H1 (cell line): ENCODE measurements around the gene RHOB. TPM values are rescaled to one million over a fixed set of nuclear protein-coding genes. Genes with fewer than 3 reads are reported as not detected.

Experiments
- CTCF ChIA-PET: fragments of 300-600 bp; sonication (Branson Sonifier 250); formaldehyde crosslinking; loops from one replicate; lab custom pipeline; 2021; ENCODE audit not compliant: partially characterized antibody; lab: Charles Lee
- POLR2A ChIA-PET: fragments of 300-600 bp; sonication (Branson Sonifier 250); formaldehyde crosslinking; loops from one replicate; lab custom pipeline; 2021; ENCODE audit warnings: inconsistent platforms; ENCODE audit not compliant: partially characterized antibody; lab: Charles Lee
- DNase-seq, 2 experiments: peaks; one replicate each; pipeline versions ENCODE4 v3.0.0 to v3.0.0-alpha.2; 2010 to 2022; ENCODE audit warnings: low spot score in 2 of 2, low read depth in 1 of 2, mixed read lengths in 1 of 2
- FAIRE-seq: peaks from 2 replicates; lab custom pipeline; 2011; peaks lifted over from hg19 to GRCh38; lab: Jason Lieb, UNC
- H2AFZ ChIP-seq: 2 replicates; pipeline ENCODE4 v1.8.1; 2012; ENCODE audit warnings: low read length, inconsistent platforms
- H2AK5ac ChIP-seq: 2 replicates; pipeline ENCODE4 v1.6.1; 2013; ENCODE audit warnings: low read depth, low read length
- H2BK120ac ChIP-seq: replicated peaks from 2 replicates; pipeline ENCODE3; 2013; ENCODE audit warnings: low read depth, low read length, inconsistent platforms
- H2BK12ac ChIP-seq: 2 replicates; pipeline ENCODE4 v1.6.1; 2013; ENCODE audit warnings: low read depth, low read length
- H2BK15ac ChIP-seq: 2 replicates; pipeline ENCODE4 v1.6.1; 2013; ENCODE audit warnings: low read length
- H2BK20ac ChIP-seq: 2 replicates; pipeline ENCODE4 v1.6.1; 2013; ENCODE audit warnings: low read length
- H2BK5ac ChIP-seq: 2 replicates; pipeline ENCODE4 v1.6.1; 2013; ENCODE audit warnings: low read depth, low read length
- H3K14ac ChIP-seq: 2 replicates; pipeline ENCODE4 v1.6.1; 2013; ENCODE audit warnings: inconsistent platforms; ENCODE audit not compliant: insufficient read length
- H3K18ac ChIP-seq: 2 replicates; pipeline ENCODE4 v1.6.1; 2013; ENCODE audit warnings: low read length; ENCODE audit errors: extremely low read depth
- H3K23ac ChIP-seq: 2 replicates; pipeline ENCODE4 v1.6.1; 2013; ENCODE audit warnings: inconsistent platforms; ENCODE audit not compliant: insufficient read length
- H3K23me2 ChIP-seq: 2 replicates; pipeline ENCODE4 v1.6.1; 2013; ENCODE audit warnings: low read depth, low read length
- H3K27ac ChIP-seq: 2 replicates; pipeline ENCODE4 v1.6.1; 2011; ENCODE audit warnings: low read depth, low read length, inconsistent platforms
- H3K27me3 ChIP-seq, 4 experiments: replicated peaks in 1 of 4; 1 replicate in 1 of 4; 2 replicates in 3 of 4; pipeline versions ENCODE4 v1.6.1 to v1.8.1; 2011 to 2013; ENCODE audit warnings: low read length in 3 of 4, mild to moderate bottlenecking in 3 of 4, inconsistent platforms in 2 of 4, mixed read lengths in 2 of 4, moderate library complexity in 1 of 4; ENCODE audit not compliant: control insufficient read depth in 3 of 4, insufficient read depth in 3 of 4; ENCODE audit errors: extremely low read depth in 1 of 4
- H3K36me3 ChIP-seq, 4 experiments: 2 replicates each; pipeline versions ENCODE4 v1.6.1 to v1.8.1; 2011 to 2013; ENCODE audit warnings: mild to moderate bottlenecking in 4 of 4, low read length in 3 of 4, moderate library complexity in 2 of 4, control low read depth in 1 of 4, inconsistent platforms in 1 of 4; ENCODE audit not compliant: insufficient read depth in 4 of 4, control insufficient read depth in 2 of 4
- H3K4ac ChIP-seq: replicated peaks from 2 replicates; pipeline ENCODE3; 2013; ENCODE audit warnings: low read length, low read depth, mixed read lengths, inconsistent platforms; ENCODE audit not compliant: insufficient read length
- H3K4me1 ChIP-seq, 4 experiments: replicated peaks in 1 of 4; 1 replicate in 1 of 4; 2 replicates in 3 of 4; pipeline versions ENCODE4 v1.6.1 to v1.8.1; 2011 to 2013; ENCODE audit warnings: low read length in 3 of 4, inconsistent platforms in 2 of 4, mixed read lengths in 1 of 4; ENCODE audit not compliant: insufficient read depth in 4 of 4, control insufficient read depth in 3 of 4
- H3K4me2 ChIP-seq, 2 experiments: 2 replicates each; pipeline versions ENCODE4 v1.6.1 to v1.8.1; 2011 to 2013; ENCODE audit warnings: low read depth in 2 of 2, low read length in 2 of 2, control low read depth in 1 of 2, inconsistent platforms in 1 of 2, mild to moderate bottlenecking in 1 of 2; ENCODE audit not compliant: insufficient read depth in 1 of 2
- H3K4me3 ChIP-seq, 4 experiments: fragments of 200-600, 300-600 bp in 1 of 4; sonication (generic), shearing (Covaris generic), sonication (Bioruptor Twin) in 1 of 4; 2 replicates each; pipeline versions ENCODE4 v1.5.1 to v1.8.1; 2011 to 2016; ENCODE audit warnings: low read length in 4 of 4, low read depth in 3 of 4, control low read depth in 2 of 4, inconsistent platforms in 2 of 4, mild to moderate bottlenecking in 2 of 4, mixed read lengths in 1 of 4, moderate library complexity in 1 of 4; ENCODE audit not compliant: insufficient read depth in 2 of 4; ENCODE audit errors: extremely low read depth in 1 of 4
- H3K56ac ChIP-seq: replicated peaks from 2 replicates; pipeline ENCODE3; 2013; ENCODE audit warnings: low read depth, mild to moderate bottlenecking, mixed read lengths, low read length, inconsistent platforms; ENCODE audit not compliant: insufficient read length
- H3K79me1 ChIP-seq: 2 replicates; pipeline ENCODE4 v1.6.1; 2013; ENCODE audit warnings: low read depth, low read length, control low read depth
- H3K79me2 ChIP-seq, 2 experiments: 2 replicates each; pipeline versions ENCODE4 v1.6.1 to v1.8.1; 2012 to 2013; ENCODE audit warnings: low read length in 2 of 2, mild to moderate bottlenecking in 2 of 2, inconsistent platforms in 1 of 2; ENCODE audit not compliant: insufficient read depth in 2 of 2, control insufficient read depth in 1 of 2
- H3K9ac ChIP-seq, 4 experiments: replicated peaks in 1 of 4; 1 replicate in 1 of 4; 2 replicates in 3 of 4; pipeline versions ENCODE4 v1.6.1 to v1.8.1; 2011 to 2013; ENCODE audit warnings: low read depth in 3 of 4, low read length in 3 of 4, control low read depth in 2 of 4, mild to moderate bottlenecking in 2 of 4, moderate library complexity in 2 of 4, inconsistent platforms in 1 of 4; ENCODE audit errors: extremely low read depth in 1 of 4
- H3K9me3 ChIP-seq, 2 experiments: 2 replicates each; pipeline versions ENCODE4 v1.6.1 to v1.8.1; 2012 to 2013; ENCODE audit warnings: mild to moderate bottlenecking in 2 of 2, moderate library complexity in 2 of 2, control low read depth in 1 of 2, inconsistent platforms in 1 of 2, low read depth in 1 of 2, low read length in 1 of 2, mixed read lengths in 1 of 2; ENCODE audit not compliant: insufficient read depth in 2 of 2
- H4K20me1 ChIP-seq, 2 experiments: replicated peaks in 1 of 2; 2 replicates each; pipeline versions ENCODE3 to v1.8.1; 2011 to 2013; ENCODE audit warnings: inconsistent platforms in 2 of 2, low read length in 2 of 2, mild to moderate bottlenecking in 1 of 2; ENCODE audit not compliant: insufficient read depth in 2 of 2, control insufficient read depth in 1 of 2
- H4K5ac ChIP-seq: 2 replicates; pipeline ENCODE4 v1.6.1; 2013; ENCODE audit warnings: low read length, low read depth, mixed read lengths, inconsistent platforms; ENCODE audit not compliant: insufficient read length
- H4K8ac ChIP-seq: 2 replicates; pipeline ENCODE4 v1.8.0; 2013; ENCODE audit warnings: mild to moderate bottlenecking, moderate library complexity, low read length, inconsistent platforms; ENCODE audit not compliant: insufficient read depth; ENCODE audit errors: extremely low read depth
- H4K91ac ChIP-seq: replicated peaks from 2 replicates; pipeline ENCODE3; 2013; ENCODE audit warnings: low read length, mixed read lengths, inconsistent platforms; ENCODE audit not compliant: insufficient read length
- ASH2L ChIP-seq: fragments of 200-600, 300-600 bp; sonication (generic); IDR thresholded peaks from one replicate; pipeline ENCODE4 v1.7.1; 2017; ENCODE audit warnings: low read length
- CBX5 ChIP-seq: fragments of 300-800, 300-1000 bp; sonication (generic); IDR thresholded peaks from 2 replicates; pipeline ENCODE4 v1.7.1; 2016; ENCODE audit warnings: antibody characterized with exemption, low read length, low read depth
- polyA plus RNA-seq, 7 experiments: library from polyadenylated mRNA; depleted of rRNA in 3 of 7; stranded (reverse) in 5 of 7; unstranded in 2 of 7; fragments of >200 nt in 5 of 7; fragments of 200-250 nt in 2 of 7; gene quantifications; 1 replicate in 5 of 7; 2 replicates in 1 of 7; 4 replicates in 1 of 7; pipeline versions ENCODE4 v1.2.1 to v1.2.3, GENCODE V29; 2011 to 2013; ENCODE audit warnings: missing spikeins in 2 of 7, mixed read lengths in 2 of 7
- total RNA-seq: library from RNA; stranded (reverse); fragmentation: NEBNext Ultra II Directional; extraction: Animal tissue kit (Norgen Biotek cat#: 25700); gene quantifications from 2 replicates; pipeline ENCODE4 v1.2.1, GENCODE V29; 2021

RHOB gene
- total and polyA plus RNA-seq, 2 of the 8 experiments (the other 6 are each of a cell fraction or from before 2014, with no cell fraction given), result 9.3 to 9.5 TPM

- no peak overlapping the region for H3K23ac ChIP-seq
- CTCF ChIA-PET, result interaction anchor here (0.6 to 17.4 kb wide), 6 partner anchors 9 to 236 kb away, joined by 3 to 404 read pairs (median 89); partner anchors contain the start of gene HS1BP3
Measured at GRCh38 chr2:20409039-20409438, 37.8 kb upstream of the RHOB start.

More at GRCh38 chr2:20409039-20409438, 37.8 kb upstream of the RHOB start:
- Histone ChIP-seq H3K14ac (no peak overlapping the region), H4K91ac (no peak overlapping the region), H3K4me2 (no peak overlapping the region), H2AFZ (no peak overlapping the region), H3K4ac (no peak overlapping the region), H4K5ac (no peak overlapping the region), H3K56ac (no peak overlapping the region), H2BK15ac (no peak overlapping the region), H4K8ac (no peak overlapping the region), H3K27me3 (no peaks in the 10 kb centered on the region), H3K4me1 (no peaks in the 10 kb centered on the region), H3K23me2 (no peaks in the 10 kb centered on the region), H3K9me3 (no peaks in the 10 kb centered on the region), H3K4me3 (no peak overlapping the region), H3K79me2 (no peaks in the 10 kb centered on the region), H3K27ac (no peak overlapping the region), H3K9ac (no peak overlapping the region), H2BK5ac (no peak overlapping the region), H2BK120ac (no peak overlapping the region), H2BK12ac (no peak overlapping the region), H2BK20ac (no peak overlapping the region), H2AK5ac (no peak overlapping the region), H3K18ac (no peak overlapping the region), H3K36me3 (no peaks in the 10 kb centered on the region), H3K79me1 (no peaks in the 10 kb centered on the region), H4K20me1 (no peaks in the 10 kb centered on the region)
- DNase-seq, result no peak
- no peak for FAIRE-seq
- TF ChIP-seq ASH2L, result no peak
- no peak for TF ChIP-seq CBX5
- POLR2A ChIA-PET, result no interaction called here
